ENCODE results near the gene CDO1. TPM values are rescaled to one million over a fixed set of nuclear protein-coding genes. Genes with fewer than 3 reads are reported as not detected.

The CDO1 gene
- total RNA-seq, 3 donors from 2014 or later (not counting 1 experiment from before 2014, with no cell fraction given), result not detected

- WGBS (ENCODE audit: insufficient coverage), result no CpG with 5 or more reads among the region's 2 CpGs
- intact Hi-C loops (cut with micrococcal nuclease), result no loop called here
- peaks cover 27 to 35% of the 10 kb centered on the region in 2 donors for H3K4me1 Mint-ChIP-seq
- no peak for TF ChIP-seq CTCF (IDR thresholded peaks at IDR 0.05)
- no peaks in the 10 kb centered on the region for H3K27me3 Mint-ChIP-seq (ENCODE audit: low read depth in 2 of 2)
- Histone ChIP-seq H3K27me3 (ENCODE audit: control insufficient read depth, insufficient read depth, low read length) (no peaks in the 10 kb centered on the region), H3K27ac (ENCODE audit: low read length) (no peak overlapping the region), H3K4me1 (ENCODE audit: control insufficient read depth, insufficient read depth, low read length) (no peaks in the 10 kb centered on the region), H3K9me3 (ENCODE audit: control insufficient read depth, insufficient read depth, low read length) (no peaks in the 10 kb centered on the region), H3K36me3 (ENCODE audit: control insufficient read depth, insufficient read depth, low read length) (no peaks in the 10 kb centered on the region), H3K4me3 (ENCODE audit: low read length) (no peak overlapping the region)
- no peaks in the 10 kb centered on the region for H3K36me3 Mint-ChIP-seq
- DNase-seq (no peak), ATAC-seq (no peak)
- H3K9me3 Mint-ChIP-seq, result no peaks in the 10 kb centered on the region
- peak overlapping the region; percentile 37 to 80 for H3K27ac Mint-ChIP-seq
- no peak overlapping the region for H3K4me3 Mint-ChIP-seq
Observed at GRCh38 chr5:115857626-115858349, 41.3 kb upstream of the CDO1 start.

DNA sequence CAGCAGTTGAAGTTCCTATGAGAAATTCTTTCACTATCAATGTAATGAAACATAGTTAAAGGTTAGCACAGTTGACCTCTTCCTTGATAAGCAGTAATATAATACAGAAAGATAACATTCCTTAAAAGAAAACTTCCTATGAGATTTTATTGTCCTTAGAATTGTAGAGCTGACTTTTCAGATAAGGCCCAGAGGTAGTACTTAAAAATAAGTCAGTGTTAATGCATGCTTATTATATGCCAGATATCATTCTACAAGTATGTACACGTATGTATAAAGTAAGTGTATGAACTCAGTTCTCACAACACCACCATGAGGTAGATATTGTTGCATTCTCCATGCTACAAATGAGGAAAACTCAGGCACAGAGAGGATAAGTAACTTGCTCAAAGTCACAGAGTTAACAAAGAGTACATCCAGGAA lies 40.6 kb upstream of the CDO1 start:
- H3K27me3 Mint-ChIP-seq (ENCODE audit: low read depth in 2 of 2), result no peaks in the 10 kb centered on the region
- Histone ChIP-seq H3K9me3 (ENCODE audit: control insufficient read depth, insufficient read depth, low read length) (no peaks in the 10 kb centered on the region), H3K27me3 (ENCODE audit: control insufficient read depth, insufficient read depth, low read length) (no peaks in the 10 kb centered on the region), H3K36me3 (ENCODE audit: control insufficient read depth, insufficient read depth, low read length) (no peaks in the 10 kb centered on the region), H3K27ac (ENCODE audit: low read length) (no peak overlapping the region), H3K4me1 (ENCODE audit: control insufficient read depth, insufficient read depth, low read length) (no peaks in the 10 kb centered on the region), H3K4me3 (ENCODE audit: low read length) (no peak overlapping the region)
- DNase-seq, result no peak
- intact Hi-C loops (cut with micrococcal nuclease), result no loop called here
- H3K36me3 Mint-ChIP-seq, result no peaks in the 10 kb centered on the region
- H3K4me1 Mint-ChIP-seq, result peaks cover 27 to 35% of the 10 kb centered on the region in 2 donors
- no peaks in the 10 kb centered on the region for H3K9me3 Mint-ChIP-seq
- no peak overlapping the region for H3K4me3 Mint-ChIP-seq
- ATAC-seq, result no peak
- TF ChIP-seq CTCF (IDR thresholded peaks at IDR 0.05), result no peak
- WGBS (ENCODE audit: insufficient coverage), result no CpG with 5 or more reads among the region's 1 CpG
- H3K27ac Mint-ChIP-seq, result no peak overlapping the region

GRCh38 chr5:115855959-115856358 lies 39.5 kb upstream of the CDO1 start:
- whole genome bisulfite sequencing (ENCODE audit: insufficient coverage), result 83% methylated on average over 1 of the region's 1 CpG
- H3K4me3 Mint-ChIP-seq, result no peak overlapping the region
- Histone ChIP-seq H3K36me3 (ENCODE audit: control insufficient read depth, insufficient read depth, low read length) (no peaks in the 10 kb centered on the region), H3K27ac (ENCODE audit: low read length) (no peak overlapping the region), H3K27me3 (ENCODE audit: control insufficient read depth, insufficient read depth, low read length) (no peaks in the 10 kb centered on the region), H3K4me3 (ENCODE audit: low read length) (no peak overlapping the region), H3K9me3 (ENCODE audit: control insufficient read depth, insufficient read depth, low read length) (no peaks in the 10 kb centered on the region), H3K4me1 (ENCODE audit: control insufficient read depth, insufficient read depth, low read length) (no peaks in the 10 kb centered on the region)
- H3K36me3 Mint-ChIP-seq, result no peaks in the 10 kb centered on the region
- H3K9me3 Mint-ChIP-seq, result no peaks in the 10 kb centered on the region
- DNase-seq, result no peak
- intact Hi-C loops (cut with micrococcal nuclease), result no loop called here
- no peak overlapping the region for H3K27ac Mint-ChIP-seq
- H3K27me3 Mint-ChIP-seq (ENCODE audit: low read depth in 2 of 2), result no peaks in the 10 kb centered on the region
- TF ChIP-seq CTCF (IDR thresholded peaks at IDR 0.05), result no peak
- peaks cover 27 to 31% of the 10 kb centered on the region in 2 donors for H3K4me1 Mint-ChIP-seq
- ATAC-seq, result no peak

GRCh38 chr5:115854139-115854538 lies 37.7 kb upstream of the CDO1 start:
- Histone ChIP-seq H3K36me3 (ENCODE audit: control insufficient read depth, insufficient read depth, low read length) (no peaks in the 10 kb centered on the region), H3K27ac (ENCODE audit: low read length) (no peak overlapping the region), H3K4me1 (ENCODE audit: control insufficient read depth, insufficient read depth, low read length) (no peaks in the 10 kb centered on the region), H3K9me3 (ENCODE audit: control insufficient read depth, insufficient read depth, low read length) (no peaks in the 10 kb centered on the region), H3K27me3 (ENCODE audit: control insufficient read depth, insufficient read depth, low read length) (no peaks in the 10 kb centered on the region), H3K4me3 (ENCODE audit: low read length) (no peak overlapping the region)
- H3K36me3 Mint-ChIP-seq, result no peaks in the 10 kb centered on the region
- H3K9me3 Mint-ChIP-seq, result no peaks in the 10 kb centered on the region
- H3K4me1 Mint-ChIP-seq, result peaks cover 20 to 34% of the 10 kb centered on the region in 2 donors
- H3K4me3 Mint-ChIP-seq, result no peak overlapping the region
- H3K27me3 Mint-ChIP-seq (ENCODE audit: low read depth in 2 of 2), result no peaks in the 10 kb centered on the region
- no peak overlapping the region for H3K27ac Mint-ChIP-seq
- no peak for DNase-seq
- TF ChIP-seq CTCF (IDR thresholded peaks at IDR 0.05), result no peak
- 100% methylated on average over 3 of the region's 3 CpGs for WGBS (ENCODE audit: insufficient coverage)
- no peak for ATAC-seq
- intact Hi-C loops (cut with micrococcal nuclease), result no loop called here

All from natural killer cell (primary cell).